ENCODE data around the gene PSMB8. TPM values are rescaled to one million over a fixed set of nuclear protein-coding genes. Genes with fewer than 3 reads are reported as not detected.

PSMB8 gene
- total RNA-seq, 1 experiment from 2014 or later: 40.4 TPM

- DNase-seq (ENCODE audit: low read depth, low spot score): no peak
- in situ Hi-C loops (cut with HindIII; ENCODE audit: low pct_unique_long_range_greater_than_20kb, low sequenced_read_pairs): no loop called here
These were observed 392 bp downstream of the PSMB8 start for GRCh38 chr6:32843331-32843978.

GRCh38 chr6:32842690-32843089 is 1.2 kb downstream of the PSMB8 start:
- in situ Hi-C loops (cut with HindIII; ENCODE audit: low pct_unique_long_range_greater_than_20kb, low sequenced_read_pairs): no loop called here
- DNase-seq (ENCODE audit: low read depth, low spot score): no peak

- in situ Hi-C loops (cut with HindIII; ENCODE audit: low pct_unique_long_range_greater_than_20kb, low sequenced_read_pairs): no loop called here
These were observed 1.7 kb downstream of the PSMB8 start for GRCh38 chr6:32842021-32842650.

GRCh38 chr6:32840604-32841246 is 3.1 kb downstream of the PSMB8 start:
- in situ Hi-C loops (cut with HindIII; ENCODE audit: low pct_unique_long_range_greater_than_20kb, low sequenced_read_pairs): no loop called here
- no peak for DNase-seq (ENCODE audit: low read depth, low spot score)

More at GRCh38 chr6:32842021-32842650, 1.7 kb downstream of the PSMB8 start:
- DNase-seq (ENCODE audit: low read depth, low spot score): no peak

- in situ Hi-C loops (cut with HindIII; ENCODE audit: low pct_unique_long_range_greater_than_20kb, low sequenced_read_pairs): no loop called here
- no peak for DNase-seq (ENCODE audit: low read depth, low spot score)
These were observed 4.5 kb downstream of the PSMB8 start for GRCh38 chr6:32839356-32839755.

- in situ Hi-C loops (cut with HindIII; ENCODE audit: low pct_unique_long_range_greater_than_20kb, low sequenced_read_pairs): no loop called here
These were observed 5.5 kb downstream of the PSMB8 start, which contains the start of gene TAP2 for GRCh38 chr6:32838114-32838958. Gene TAP2 (minus strand): TSS chr6:32838739. CDS start chr6:32838233, 506 bp downstream.

GRCh38 chr6:32837651-32838113 is 6.2 kb downstream of the PSMB8 start:
- no peak for DNase-seq (ENCODE audit: low read depth, low spot score)
- in situ Hi-C loops (cut with HindIII; ENCODE audit: low pct_unique_long_range_greater_than_20kb, low sequenced_read_pairs): no loop called here

More at GRCh38 chr6:32838114-32838958, 5.5 kb downstream of the PSMB8 start, which contains the start of gene TAP2:
- peak; percentile 92 for DNase-seq (ENCODE audit: low read depth, low spot score)

- in situ Hi-C loops (cut with HindIII; ENCODE audit: low pct_unique_long_range_greater_than_20kb, low sequenced_read_pairs): no loop called here
- no peak for DNase-seq (ENCODE audit: low read depth, low spot score)
These were observed 7.0 kb downstream of the PSMB8 start for GRCh38 chr6:32836873-32837272.

GRCh38 chr6:32835167-32835893 is 8.5 kb downstream of the PSMB8 start:
- no peak for DNase-seq (ENCODE audit: low read depth, low spot score)
- in situ Hi-C loops (cut with HindIII; ENCODE audit: low pct_unique_long_range_greater_than_20kb, low sequenced_read_pairs): no loop called here

- in situ Hi-C loops (cut with HindIII; ENCODE audit: low pct_unique_long_range_greater_than_20kb, low sequenced_read_pairs): no loop called here
- DNase-seq (ENCODE audit: low read depth, low spot score): peak; percentile 73
These were observed 10.2 kb downstream of the PSMB8 start for GRCh38 chr6:32833664-32834063.

- no peak for DNase-seq (ENCODE audit: low read depth, low spot score)
- in situ Hi-C loops (cut with HindIII; ENCODE audit: low pct_unique_long_range_greater_than_20kb, low sequenced_read_pairs): no loop called here
These were observed 11.3 kb downstream of the PSMB8 start for GRCh38 chr6:32832535-32832934.

GRCh38 chr6:32830936-32831335 is 12.9 kb downstream of the PSMB8 start:
- no peak for DNase-seq (ENCODE audit: low read depth, low spot score)
- in situ Hi-C loops (cut with HindIII; ENCODE audit: low pct_unique_long_range_greater_than_20kb, low sequenced_read_pairs): no loop called here

- DNase-seq (ENCODE audit: low read depth, low spot score): no peak
These were observed 13.8 kb downstream of the PSMB8 start for GRCh38 chr6:32830017-32830416.

GRCh38 chr6:32829495-32829894 is 14.4 kb downstream of the PSMB8 start:
- in situ Hi-C loops (cut with HindIII; ENCODE audit: low pct_unique_long_range_greater_than_20kb, low sequenced_read_pairs): no loop called here
- no peak for DNase-seq (ENCODE audit: low read depth, low spot score)

More at GRCh38 chr6:32830017-32830416, 13.8 kb downstream of the PSMB8 start:
- in situ Hi-C loops (cut with HindIII; ENCODE audit: low pct_unique_long_range_greater_than_20kb, low sequenced_read_pairs): no loop called here

GRCh38 chr6:32827025-32827424 is 16.8 kb downstream of the PSMB8 start:
- in situ Hi-C loops (cut with HindIII; ENCODE audit: low pct_unique_long_range_greater_than_20kb, low sequenced_read_pairs): no loop called here
- DNase-seq (ENCODE audit: low read depth, low spot score): no peak

- in situ Hi-C loops (cut with HindIII; ENCODE audit: low pct_unique_long_range_greater_than_20kb, low sequenced_read_pairs): no loop called here
- DNase-seq (ENCODE audit: low read depth, low spot score): peak; percentile 93
These were observed 17.9 kb downstream of the PSMB8 start for GRCh38 chr6:32825966-32826365.

GRCh38 chr6:32819729-32820128 is 24.1 kb downstream of the PSMB8 start:
- in situ Hi-C loops (cut with HindIII; ENCODE audit: low pct_unique_long_range_greater_than_20kb, low sequenced_read_pairs): no loop called here
- DNase-seq (ENCODE audit: low read depth, low spot score): peak; percentile 35

All from SK-MEL-5 (cell line).